CD4-positive, alpha-beta T cell treated with Interleukin-4 for 1 hour (primary cell): ENCODE measurements around the gene NDUFB7.
"Not testable (repeated sequence)": the region's sequence is repeated elsewhere in the genome, so short reads cannot be mapped to it uniquely, and the experiment has no call there.

Experiments
- DNase-seq, 2 donors: peaks; one replicate each; pipeline ENCODE4 v3.0.0-alpha.2; 2020 to 2022

Gene NDUFB7

GRCh38 chr19:14553042-14553938 lies 18.6 kb downstream of the NDUFB7 start:
- no peak for DNase-seq

GRCh38 chr19:14552006-14552360 lies 19.9 kb downstream of the NDUFB7 start:
- not testable (repeated sequence) for DNase-seq

- DNase-seq: peak; percentile 83 to 85
Observed at GRCh38 chr19:14551134-14552005, 20.5 kb downstream of the NDUFB7 start.

- DNase-seq: no peak
Observed at GRCh38 chr19:14550201-14550754, 21.6 kb downstream of the NDUFB7 start.

GRCh38 chr19:14545716-14546082 lies 26.2 kb downstream of the NDUFB7 start:
- DNase-seq: no peak

- DNase-seq: no peak
Observed at GRCh38 chr19:14544977-14545715, 26.7 kb downstream of the NDUFB7 start.

GRCh38 chr19:14544047-14544446 lies 27.8 kb downstream of the NDUFB7 start:
- DNase-seq: no peak

GRCh38 chr19:14542711-14543328 lies 29.0 kb downstream of the NDUFB7 start:
- no peak for DNase-seq

GRCh38 chr19:14541979-14542378 lies 29.9 kb downstream of the NDUFB7 start:
- not testable (repeated sequence) for DNase-seq

GRCh38 chr19:14540741-14541525 lies 30.9 kb downstream of the NDUFB7 start:
- no peak for DNase-seq

GRCh38 chr19:14536926-14537692 lies 34.8 kb downstream of the NDUFB7 start:
- DNase-seq: peak; percentile 63 to 66

GRCh38 chr19:14533450-14533849 lies 38.4 kb downstream of the NDUFB7 start:
- no peak for DNase-seq

GRCh38 chr19:14530506-14530905 lies 41.4 kb downstream of the NDUFB7 start:
- DNase-seq: no peak

GRCh38 chr19:14530005-14530348 lies 41.9 kb downstream of the NDUFB7 start:
- DNase-seq: peak; percentile 52 to 54

GRCh38 chr19:14529254-14530004 lies 42.4 kb downstream of the NDUFB7 start, which contains the start of gene TECR:
TECR (plus strand) TSS chr19:14529594; CDS start chr19:14529697, 103 bp downstream.
- DNase-seq: peak; percentile 100

GRCh38 chr19:14528419-14529253 lies 43.2 kb downstream of the NDUFB7 start:
- no peak for DNase-seq

GRCh38 chr19:14526423-14526822 lies 45.4 kb downstream of the NDUFB7 start:
- DNase-seq: no peak

- DNase-seq: no peak
Observed at GRCh38 chr19:14525729-14526128, 46.1 kb downstream of the NDUFB7 start.

GRCh38 chr19:14520543-14520942 lies 51.3 kb downstream of the NDUFB7 start:
- no peak for DNase-seq
